Measurements from ENCODE around the gene PLEKHM3. TPM values are rescaled to one million over a fixed set of nuclear protein-coding genes. Genes with fewer than 3 reads are reported as not detected.

Gene PLEKHM3
- total RNA-seq, 1 donor from 2014 or later, result 9.1 TPM

DNA sequence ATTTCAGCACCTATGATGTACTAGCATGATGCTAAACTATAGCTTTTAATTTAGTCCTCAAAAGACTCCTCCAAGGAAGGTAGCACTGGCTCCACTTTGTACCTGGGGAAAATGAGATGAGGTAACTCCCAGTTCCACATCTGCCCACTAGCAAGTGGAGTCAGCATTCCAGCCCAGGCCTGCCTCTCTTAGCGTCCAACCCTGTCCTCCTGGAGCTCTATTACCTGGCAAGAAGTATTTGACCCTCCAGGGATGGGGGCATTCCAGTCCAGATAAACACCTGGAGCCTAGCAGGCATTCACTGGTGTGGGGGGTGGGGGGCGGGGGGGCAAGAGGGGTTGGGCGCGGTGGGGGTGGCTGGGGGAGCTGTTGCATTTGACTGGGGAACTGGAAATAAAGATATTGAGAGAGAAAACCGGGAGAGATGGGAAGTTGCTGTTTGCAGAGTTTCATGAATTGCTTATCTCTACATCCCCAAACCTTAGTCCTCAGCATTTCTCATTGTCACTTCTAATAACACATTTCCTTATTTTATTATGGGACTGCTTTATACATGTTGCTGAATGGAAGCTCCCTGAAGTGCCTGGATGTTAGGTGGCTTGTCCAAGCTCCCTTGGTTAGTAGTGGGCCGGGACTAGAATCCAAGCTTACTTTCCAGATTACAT, 233.6 kb downstream of the PLEKHM3 start:
- H3K4me3 Mint-ChIP-seq (ENCODE audit: unreplicated experiment), result no peak overlapping the region
- DNase-seq (ENCODE audit: low spot score), result no peak
- H3K4me1 Mint-ChIP-seq (ENCODE audit: low read depth), result peaks cover 5% of the 10 kb centered on the region
- H3K36me3 Mint-ChIP-seq (ENCODE audit: low read depth), result no peaks in the 10 kb centered on the region
- no peaks in the 10 kb centered on the region for H3K27me3 Mint-ChIP-seq (ENCODE audit: low read depth)
- H3K27ac Mint-ChIP-seq (ENCODE audit: unreplicated experiment), result no peak overlapping the region
- H3K9me3 Mint-ChIP-seq (ENCODE audit: low read depth), result no peaks in the 10 kb centered on the region
- TF ChIP-seq, protein P1, sequence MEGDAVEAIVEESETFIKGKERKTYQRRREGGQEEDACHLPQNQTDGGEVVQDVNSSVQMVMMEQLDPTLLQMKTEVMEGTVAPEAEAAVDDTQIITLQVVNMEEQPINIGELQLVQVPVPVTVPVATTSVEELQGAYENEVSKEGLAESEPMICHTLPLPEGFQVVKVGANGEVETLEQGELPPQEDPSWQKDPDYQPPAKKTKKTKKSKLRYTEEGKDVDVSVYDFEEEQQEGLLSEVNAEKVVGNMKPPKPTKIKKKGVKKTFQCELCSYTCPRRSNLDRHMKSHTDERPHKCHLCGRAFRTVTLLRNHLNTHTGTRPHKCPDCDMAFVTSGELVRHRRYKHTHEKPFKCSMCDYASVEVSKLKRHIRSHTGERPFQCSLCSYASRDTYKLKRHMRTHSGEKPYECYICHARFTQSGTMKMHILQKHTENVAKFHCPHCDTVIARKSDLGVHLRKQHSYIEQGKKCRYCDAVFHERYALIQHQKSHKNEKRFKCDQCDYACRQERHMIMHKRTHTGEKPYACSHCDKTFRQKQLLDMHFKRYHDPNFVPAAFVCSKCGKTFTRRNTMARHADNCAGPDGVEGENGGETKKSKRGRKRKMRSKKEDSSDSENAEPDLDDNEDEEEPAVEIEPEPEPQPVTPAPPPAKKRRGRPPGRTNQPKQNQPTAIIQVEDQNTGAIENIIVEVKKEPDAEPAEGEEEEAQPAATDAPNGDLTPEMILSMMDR (IDR thresholded peaks at IDR 0.05), result no peak

DNA sequence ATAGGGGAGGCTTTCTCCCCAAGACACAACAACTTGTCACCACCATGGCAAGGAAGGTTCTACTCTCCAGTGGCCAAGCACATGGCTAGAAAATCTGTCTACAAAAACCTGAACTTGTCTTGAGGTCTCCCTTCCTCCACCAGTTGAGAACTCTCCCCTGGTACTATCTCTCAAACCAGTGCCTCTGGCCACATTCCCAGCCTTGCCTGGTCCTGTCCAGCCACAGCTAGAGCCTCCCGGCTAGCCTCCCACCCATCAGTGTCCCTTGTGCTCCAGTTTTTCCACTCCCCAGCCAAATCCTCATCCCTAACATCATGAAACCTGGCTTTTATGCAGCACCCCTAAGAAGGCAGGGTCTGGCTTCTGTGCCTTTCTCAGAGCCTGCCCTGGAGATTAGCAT, 234.4 kb downstream of the PLEKHM3 start:
- Mint-ChIP-seq H3K4me1 (ENCODE audit: low read depth) (peaks cover 5% of the 10 kb centered on the region), H3K27me3 (ENCODE audit: low read depth) (no peaks in the 10 kb centered on the region), H3K36me3 (ENCODE audit: low read depth) (no peaks in the 10 kb centered on the region), H3K4me3 (ENCODE audit: unreplicated experiment) (no peak overlapping the region), H3K27ac (ENCODE audit: unreplicated experiment) (no peak overlapping the region), H3K9me3 (ENCODE audit: low read depth) (no peaks in the 10 kb centered on the region)
- DNase-seq (ENCODE audit: low spot score), result no peak
- TF ChIP-seq, protein P1 (IDR thresholded peaks at IDR 0.05), result no peak

DNA sequence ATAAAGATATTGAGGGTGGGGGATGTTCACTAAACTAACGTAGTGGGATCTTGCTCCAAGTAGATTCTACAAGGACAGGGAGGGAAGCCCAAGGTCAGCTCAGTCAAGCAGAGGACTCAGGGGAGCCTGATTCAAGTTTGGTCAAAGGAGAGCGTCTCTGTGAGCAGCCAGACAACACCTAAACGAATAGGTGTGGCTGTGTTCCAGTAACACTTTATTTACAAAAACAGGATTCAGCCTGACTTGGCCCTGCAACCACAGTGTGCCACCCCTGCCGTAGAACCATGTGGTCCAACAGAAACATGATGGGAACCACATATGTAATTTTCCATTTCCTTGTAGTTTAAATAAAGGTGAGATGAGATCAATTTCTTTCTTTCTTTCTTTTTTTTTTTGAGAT, 237.5 kb downstream of the PLEKHM3 start:
- TF ChIP-seq, protein P1 (IDR thresholded peaks at IDR 0.05), result no peak
- Mint-ChIP-seq H3K36me3 (ENCODE audit: low read depth) (no peaks in the 10 kb centered on the region), H3K27me3 (ENCODE audit: low read depth) (no peaks in the 10 kb centered on the region), H3K4me1 (ENCODE audit: low read depth) (peaks cover 5% of the 10 kb centered on the region), H3K4me3 (ENCODE audit: unreplicated experiment) (no peak overlapping the region), H3K27ac (ENCODE audit: unreplicated experiment) (no peak overlapping the region), H3K9me3 (ENCODE audit: low read depth) (no peaks in the 10 kb centered on the region)
- DNase-seq (ENCODE audit: low spot score), result no peak

DNA sequence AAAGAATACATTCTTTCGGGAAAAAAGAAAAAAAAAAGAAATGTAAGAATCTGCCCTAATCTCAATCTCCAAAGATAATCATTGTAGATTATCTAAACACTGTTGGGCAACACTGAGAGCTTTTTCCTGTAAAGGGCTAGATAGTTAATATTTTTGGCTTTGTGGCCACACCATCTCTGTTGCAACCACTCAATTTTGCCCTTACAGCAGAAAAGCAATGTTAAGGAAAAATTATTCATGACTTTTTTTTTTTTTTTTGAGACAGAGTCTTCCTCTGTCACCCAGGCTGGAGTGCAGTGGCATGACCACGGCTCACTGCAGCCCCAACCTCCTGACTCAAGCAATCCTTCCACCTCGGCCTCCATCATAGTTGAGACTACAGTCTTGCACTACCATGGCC, 238.3 kb downstream of the PLEKHM3 start:
- TF ChIP-seq, protein P1 (IDR thresholded peaks at IDR 0.05), result no peak
- no peak overlapping the region for H3K27ac Mint-ChIP-seq (ENCODE audit: unreplicated experiment)
- no peak overlapping the region for H3K4me3 Mint-ChIP-seq (ENCODE audit: unreplicated experiment)
- no peak for DNase-seq (ENCODE audit: low spot score)
- H3K4me1 Mint-ChIP-seq (ENCODE audit: low read depth), result peaks cover 5% of the 10 kb centered on the region
- H3K27me3 Mint-ChIP-seq (ENCODE audit: low read depth), result no peaks in the 10 kb centered on the region
- no peaks in the 10 kb centered on the region for H3K9me3 Mint-ChIP-seq (ENCODE audit: low read depth)
- H3K36me3 Mint-ChIP-seq (ENCODE audit: low read depth), result no peaks in the 10 kb centered on the region

DNA sequence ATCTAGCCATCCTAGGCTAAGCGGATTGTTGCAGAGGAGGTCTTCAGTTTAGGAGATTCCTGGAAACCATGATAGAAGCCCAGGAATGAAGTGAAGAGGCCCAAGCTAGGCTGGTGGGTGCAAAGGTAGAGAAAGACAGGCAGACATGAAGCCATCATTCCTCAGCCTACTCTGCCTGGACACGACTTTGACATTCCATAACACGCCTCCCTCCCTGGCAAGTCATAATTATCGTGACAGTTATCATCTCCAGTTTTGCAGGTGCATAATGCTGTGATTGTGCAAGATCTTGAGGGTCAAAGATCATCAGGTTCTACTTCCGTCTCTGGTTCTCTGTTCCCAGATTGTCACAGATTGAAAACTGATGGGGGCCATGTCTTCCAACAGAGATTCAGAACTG, 240.4 kb downstream of the PLEKHM3 start:
- Mint-ChIP-seq H3K4me3 (ENCODE audit: unreplicated experiment) (no peak overlapping the region), H3K27ac (ENCODE audit: unreplicated experiment) (no peak overlapping the region), H3K27me3 (ENCODE audit: low read depth) (no peaks in the 10 kb centered on the region), H3K36me3 (ENCODE audit: low read depth) (no peaks in the 10 kb centered on the region), H3K4me1 (ENCODE audit: low read depth) (peaks cover 11% of the 10 kb centered on the region), H3K9me3 (ENCODE audit: low read depth) (no peaks in the 10 kb centered on the region)
- no peak for DNase-seq (ENCODE audit: low spot score)
- TF ChIP-seq, protein P1 (IDR thresholded peaks at IDR 0.05), result no peak

All from chondrocyte (in vitro differentiated cells).